Neuronal stem cell (in vitro differentiated cells): ENCODE data around the gene PTPRG.

Experiments
- DNase-seq: peaks from one replicate; pipeline ENCODE4 v3.0.0-alpha.2; 2013; ENCODE audit warnings: low spot score
- H2AFZ ChIP-seq: one replicate; pipeline ENCODE4 v1.6.1; 2013; ENCODE audit warnings: mild to moderate bottlenecking, low read length, inconsistent platforms
- H2AK5ac ChIP-seq: 2 replicates; pipeline ENCODE4 v1.6.1; 2013; ENCODE audit warnings: low read depth, mild to moderate bottlenecking, inconsistent platforms, low read length, moderate library complexity, mixed read lengths
- H2BK120ac ChIP-seq: 2 replicates; pipeline ENCODE4 v1.6.1; 2013; ENCODE audit warnings: low read depth, mild to moderate bottlenecking, inconsistent platforms, low read length, moderate library complexity, mixed read lengths
- H2BK12ac ChIP-seq: one replicate; pipeline ENCODE4 v1.6.1; 2013; ENCODE audit warnings: low read length, inconsistent platforms
- H2BK15ac ChIP-seq: 2 replicates; pipeline ENCODE4 v1.6.1; 2013; ENCODE audit warnings: mild to moderate bottlenecking, low read length, inconsistent platforms, mixed read lengths
- H2BK5ac ChIP-seq: one replicate; pipeline ENCODE4 v1.6.1; 2013; ENCODE audit warnings: inconsistent platforms, mild to moderate bottlenecking, low read length, moderate library complexity
- H3K14ac ChIP-seq: one replicate; pipeline ENCODE4 v1.6.1; 2013; ENCODE audit warnings: low read length, inconsistent platforms
- H3K18ac ChIP-seq: 2 replicates; pipeline ENCODE4 v1.6.1; 2013; ENCODE audit warnings: low read length, inconsistent platforms
- H3K23ac ChIP-seq: 2 replicates; pipeline ENCODE4 v1.6.1; 2013; ENCODE audit warnings: low read depth, mild to moderate bottlenecking, mixed read lengths, low read length, inconsistent platforms; ENCODE audit not compliant: poor library complexity
- H3K27ac ChIP-seq: replicated peaks from 3 replicates; pipeline ENCODE4 v1.5.1; 2013; ENCODE audit warnings: low read length, inconsistent platforms
- H3K27me3 ChIP-seq, 3 experiments: 2 replicates each; pipeline ENCODE4 v1.6.1; 2013; ENCODE audit warnings: low read length in 3 of 3, mild to moderate bottlenecking in 2 of 3, inconsistent platforms in 1 of 3, low read depth in 1 of 3, mixed read lengths in 1 of 3, moderate library complexity in 1 of 3; ENCODE audit not compliant: control insufficient read depth in 3 of 3, insufficient read depth in 3 of 3
- H3K36me3 ChIP-seq, 2 donors: replicated peaks in 1 of 2; 2 replicates each; pipeline ENCODE4 v1.6.1; 2013; ENCODE audit warnings: low read length in 2 of 2; ENCODE audit not compliant: control insufficient read depth in 2 of 2, insufficient read depth in 2 of 2
- H3K4ac ChIP-seq: 2 replicates; pipeline ENCODE4 v1.6.1; 2013; ENCODE audit warnings: inconsistent platforms, mild to moderate bottlenecking, low read length, moderate library complexity
- H3K4me1 ChIP-seq, 2 donors: 1 replicate in 1 of 2; 2 replicates in 1 of 2; pipeline ENCODE4 v1.6.1; 2013; ENCODE audit warnings: low read length in 2 of 2, low read depth in 1 of 2; ENCODE audit not compliant: control insufficient read depth in 2 of 2, insufficient read depth in 1 of 2
- H3K4me2 ChIP-seq: one replicate; pipeline ENCODE4 v1.6.1; 2013; ENCODE audit warnings: mild to moderate bottlenecking, low read length, inconsistent platforms; ENCODE audit not compliant: insufficient read depth, poor library complexity, severe bottlenecking
- H3K4me3 ChIP-seq, 2 donors: 2 replicates each; pipeline ENCODE4 v1.5.1; 2013; ENCODE audit warnings: low read length in 2 of 2, mild to moderate bottlenecking in 2 of 2, inconsistent platforms in 1 of 2, moderate library complexity in 1 of 2
- H3K79me1 ChIP-seq: one replicate; pipeline ENCODE4 v1.6.1; 2013; ENCODE audit warnings: low read depth, mild to moderate bottlenecking, inconsistent platforms, low read length, moderate library complexity
- H3K9ac ChIP-seq: one replicate; pipeline ENCODE4 v1.6.1; 2013; ENCODE audit warnings: mild to moderate bottlenecking, low read depth, low read length, inconsistent platforms; ENCODE audit not compliant: poor library complexity
- H3K9me3 ChIP-seq, 2 donors: replicated peaks in 1 of 2; 2 replicates each; pipeline versions ENCODE3 to v1.6.1; 2013; ENCODE audit warnings: low read length in 2 of 2, mild to moderate bottlenecking in 2 of 2, inconsistent platforms in 1 of 2, low read depth in 1 of 2, mixed read lengths in 1 of 2, moderate library complexity in 1 of 2; ENCODE audit not compliant: control insufficient read depth in 2 of 2, insufficient read depth in 1 of 2
- H4K8ac ChIP-seq: one replicate; pipeline ENCODE4 v1.6.1; 2013; ENCODE audit warnings: low read depth, mild to moderate bottlenecking, inconsistent platforms, low read length, moderate library complexity
- H4K91ac ChIP-seq: one replicate; pipeline ENCODE4 v1.6.1; 2013; ENCODE audit warnings: low read length, low read depth, mild to moderate bottlenecking, inconsistent platforms; ENCODE audit not compliant: poor library complexity
- WGBS, 2 donors: extraction: QIAGEN DNeasy Blood & Tissue Kit; methylation state at CpG; one replicate each; pipeline ENCODE4 v1.1.7; 2013; ENCODE audit warnings: missing lambda C conversion rate in 2 of 2, mixed read lengths in 1 of 2; ENCODE audit not compliant: insufficient read length in 2 of 2, insufficient replicate concordance in 1 of 2; ENCODE audit errors: extremely low coverage in 2 of 2; 5-methylcytosine and 5-hydroxymethylcytosine counted together

PTPRG gene

DNA sequence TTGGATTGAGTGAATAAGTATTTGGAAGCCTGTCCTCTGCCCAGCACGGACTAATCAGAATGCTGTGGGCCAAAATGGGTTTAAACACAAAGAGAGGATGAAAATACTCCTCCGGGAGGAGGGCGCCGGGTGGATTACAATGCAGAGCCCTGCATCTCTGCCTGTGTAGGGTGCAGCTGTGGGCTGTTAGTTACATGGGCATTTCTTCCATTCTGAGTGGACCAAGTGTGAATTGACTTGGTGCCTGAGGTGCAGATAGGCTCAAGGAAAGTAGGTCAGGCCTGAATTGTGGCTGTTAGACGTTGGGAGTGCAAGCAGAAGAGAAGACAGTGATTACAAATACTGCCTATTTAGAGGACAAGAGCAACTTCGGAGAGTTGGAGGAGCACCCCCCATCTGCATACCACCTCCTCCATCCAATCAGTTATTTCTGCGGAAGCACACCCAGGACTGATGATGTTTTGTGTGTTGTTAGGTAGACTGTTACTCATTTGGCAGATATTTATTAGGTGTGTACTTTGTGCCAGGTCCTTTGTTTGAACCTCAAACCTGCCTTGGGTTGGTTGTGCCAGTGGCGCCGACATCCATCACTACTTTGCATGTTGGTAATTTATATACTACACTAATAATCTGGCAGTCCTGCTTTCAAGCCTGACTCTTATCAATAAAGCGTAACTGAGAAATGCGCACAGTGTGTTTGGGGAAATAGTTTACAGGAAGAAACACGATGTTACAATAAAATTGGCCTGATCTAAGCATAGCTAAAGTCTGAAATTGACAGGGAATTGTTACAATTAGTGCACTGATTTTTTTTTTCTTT lies 33.0 kb downstream of the PTPRG start:
- no peak overlapping the region for H3K4me2 ChIP-seq
- H4K91ac ChIP-seq = no peak overlapping the region
- no peak overlapping the region for H2BK15ac ChIP-seq
- WGBS, 2 donors = no CpG with 5 or more reads among the region's 12 CpGs
- peak overlapping the region; percentile 4 for H3K27ac ChIP-seq
- H3K27me3 ChIP-seq = no peaks in the 10 kb centered on the region
- peaks cover 0 to 4% of the 10 kb centered on the region in 2 donors for H3K36me3 ChIP-seq
- no peak overlapping the region for H2BK12ac ChIP-seq
- no peak overlapping the region for H2AK5ac ChIP-seq
- DNase-seq = no peak
- H3K4ac ChIP-seq = no peak overlapping the region
- H3K18ac ChIP-seq = no peak overlapping the region
- H3K4me1 ChIP-seq = peaks cover 12 to 13% of the 10 kb centered on the region in 2 donors
- H2BK5ac ChIP-seq = no peak overlapping the region
- H3K4me3 ChIP-seq = no peak overlapping the region
- peaks cover 4% of the 10 kb centered on the region for H3K79me1 ChIP-seq
- no peak overlapping the region for H3K14ac ChIP-seq
- no peaks in the 10 kb centered on the region for H3K9me3 ChIP-seq
- no peak overlapping the region for H3K23ac ChIP-seq
- peak overlapping the region; percentile 26 for H2AFZ ChIP-seq
- H4K8ac ChIP-seq = no peak overlapping the region
- H3K9ac ChIP-seq = no peak overlapping the region
- no peak overlapping the region for H2BK120ac ChIP-seq

DNA sequence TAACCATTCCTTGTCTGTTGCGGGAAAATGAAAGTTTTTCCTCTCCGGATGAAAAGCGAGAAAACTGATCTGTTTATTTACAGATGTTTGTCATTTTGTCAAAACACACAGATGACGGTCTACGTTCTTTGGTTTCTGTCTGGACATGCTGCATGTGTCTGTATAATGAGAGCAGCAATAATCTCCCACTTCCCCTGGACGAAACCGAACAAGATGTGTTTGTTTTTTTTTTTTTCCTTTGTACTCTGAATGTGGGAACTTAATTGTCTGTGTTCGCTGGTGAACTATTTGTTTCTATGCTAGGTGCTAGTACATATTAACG lies 33.6 kb downstream of the PTPRG start:
- no peak overlapping the region for H3K23ac ChIP-seq
- H4K91ac ChIP-seq = no peak overlapping the region
- no peak overlapping the region for H4K8ac ChIP-seq
- H3K4me1 ChIP-seq = peaks cover 12 to 13% of the 10 kb centered on the region in 2 donors
- no peak overlapping the region for H2AK5ac ChIP-seq
- no peak for DNase-seq
- no peak overlapping the region for H2AFZ ChIP-seq
- H3K4me3 ChIP-seq = no peak overlapping the region
- H3K9ac ChIP-seq = no peak overlapping the region
- no peaks in the 10 kb centered on the region for H3K27me3 ChIP-seq
- H3K27ac ChIP-seq = no peak overlapping the region
- no peak overlapping the region for H2BK15ac ChIP-seq
- H3K9me3 ChIP-seq = no peaks in the 10 kb centered on the region
- peaks cover 0 to under 1% of the 10 kb centered on the region in 2 donors for H3K36me3 ChIP-seq
- H2BK12ac ChIP-seq = no peak overlapping the region
- no peak overlapping the region for H3K4ac ChIP-seq
- no CpG with 5 or more reads among the region's 9 CpGs for WGBS, 2 donors
- no peak overlapping the region for H3K18ac ChIP-seq
- H2BK5ac ChIP-seq = no peak overlapping the region
- no peaks in the 10 kb centered on the region for H3K79me1 ChIP-seq
- H2BK120ac ChIP-seq = no peak overlapping the region
- no peak overlapping the region for H3K4me2 ChIP-seq
- H3K14ac ChIP-seq = no peak overlapping the region

DNA sequence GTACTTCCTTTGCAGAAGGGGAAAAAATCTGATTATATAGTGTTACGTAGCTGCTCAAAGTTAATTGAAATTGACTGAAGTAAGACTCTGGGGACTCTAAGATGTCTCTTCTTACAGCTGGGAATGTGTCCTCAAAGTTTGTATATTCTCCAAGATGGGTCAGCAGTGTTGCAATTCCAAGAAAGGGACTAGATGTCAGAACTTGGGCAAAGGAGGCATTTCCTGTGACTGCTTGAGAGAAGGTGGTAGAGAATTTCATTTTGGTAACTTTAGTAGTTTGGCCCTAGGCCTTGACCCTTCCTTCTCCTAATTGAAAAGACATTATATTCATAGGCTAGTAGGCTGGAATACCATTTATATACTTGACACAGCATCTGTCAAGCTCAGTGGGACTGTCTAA lies 33.9 kb downstream of the PTPRG start:
- H2BK12ac ChIP-seq = no peak overlapping the region
- H2BK120ac ChIP-seq = no peak overlapping the region
- no peak overlapping the region for H3K4ac ChIP-seq
- no peak overlapping the region for H2BK15ac ChIP-seq
- no peaks in the 10 kb centered on the region for H3K79me1 ChIP-seq
- H3K9me3 ChIP-seq = no peaks in the 10 kb centered on the region
- H4K8ac ChIP-seq = no peak overlapping the region
- no CpG with 5 or more reads among the region's 1 CpG for WGBS, 2 donors
- DNase-seq = no peak
- no peak overlapping the region for H3K27ac ChIP-seq
- H4K91ac ChIP-seq = no peak overlapping the region
- H2AK5ac ChIP-seq = no peak overlapping the region
- no peak overlapping the region for H3K4me3 ChIP-seq
- H3K9ac ChIP-seq = no peak overlapping the region
- H3K18ac ChIP-seq = no peak overlapping the region
- H3K4me1 ChIP-seq = peaks cover 12 to 13% of the 10 kb centered on the region in 2 donors
- H3K4me2 ChIP-seq = no peak overlapping the region
- no peaks in the 10 kb centered on the region for H3K27me3 ChIP-seq
- H3K36me3 ChIP-seq = no peaks in the 10 kb centered on the region
- no peak overlapping the region for H3K14ac ChIP-seq
- no peak overlapping the region for H3K23ac ChIP-seq
- no peak overlapping the region for H2AFZ ChIP-seq
- no peak overlapping the region for H2BK5ac ChIP-seq

DNA sequence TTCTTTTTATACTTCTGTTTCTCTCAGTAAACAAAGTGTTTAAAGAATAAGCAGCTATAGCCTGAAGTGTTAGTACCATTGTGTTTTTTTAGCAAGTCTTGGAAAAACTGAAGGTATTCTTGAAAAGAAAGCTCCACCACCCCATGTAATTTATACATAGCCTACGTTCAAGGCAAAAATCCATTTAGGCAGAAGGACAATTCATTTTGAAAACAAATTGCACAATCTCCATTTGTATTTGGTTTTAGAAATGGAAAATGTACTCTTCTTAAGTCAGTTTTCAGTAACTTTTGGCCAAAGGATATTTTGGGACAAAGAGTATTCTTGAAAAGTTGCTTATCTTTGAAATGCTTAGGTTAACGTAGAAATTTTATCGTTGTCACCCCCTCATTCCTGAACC lies 34.5 kb downstream of the PTPRG start:
- no peak for DNase-seq
- no CpG with 5 or more reads among the region's 3 CpGs for WGBS, 2 donors
- H2BK12ac ChIP-seq = no peak overlapping the region
- no peak overlapping the region for H3K4me3 ChIP-seq
- H3K4me1 ChIP-seq = peaks cover 12 to 13% of the 10 kb centered on the region in 2 donors
- no peak overlapping the region for H2BK15ac ChIP-seq
- no peak overlapping the region for H3K27ac ChIP-seq
- H3K23ac ChIP-seq = no peak overlapping the region
- no peak overlapping the region for H3K14ac ChIP-seq
- no peaks in the 10 kb centered on the region for H3K27me3 ChIP-seq
- no peak overlapping the region for H2AFZ ChIP-seq
- H3K9me3 ChIP-seq = no peaks in the 10 kb centered on the region
- no peak overlapping the region for H2BK5ac ChIP-seq
- H3K4ac ChIP-seq = no peak overlapping the region
- no peaks in the 10 kb centered on the region for H3K79me1 ChIP-seq
- H2BK120ac ChIP-seq = no peak overlapping the region
- no peaks in the 10 kb centered on the region for H3K36me3 ChIP-seq
- H2AK5ac ChIP-seq = no peak overlapping the region
- H4K8ac ChIP-seq = no peak overlapping the region
- H3K18ac ChIP-seq = no peak overlapping the region
- H4K91ac ChIP-seq = no peak overlapping the region
- H3K4me2 ChIP-seq = no peak overlapping the region
- H3K9ac ChIP-seq = no peak overlapping the region
